Naive thymus-derived CD8-positive, alpha-beta T cell (primary cell): ENCODE measurements around the gene ADI1. TPM values are rescaled to one million over a fixed set of nuclear protein-coding genes. Genes with fewer than 3 reads are reported as not detected.
A peak's percentile ranks its signal among the peaks of the same experiment; 100 is the strongest.
"Not testable (repeated sequence)": the region's sequence is repeated elsewhere in the genome, so short reads cannot be mapped to it uniquely, and the experiment has no call there.

Source experiments
- ATAC-seq, 2 donors: fragments of 150-1000 bp; cut with Tn5 transposase in 1 of 2; sonication (Bioruptor Pico), chemical (Tn5 transposase) in 1 of 2; 1 replicate in 1 of 2; 2 replicates in 1 of 2; pipeline ENCODE4 v1.10.0; 2021; ENCODE audit warnings: mild to moderate bottlenecking in 2 of 2, moderate library complexity in 2 of 2
- POLR2A ChIA-PET: fragments of 350-600 bp; sonication (Branson Sonifier 250); formaldehyde crosslinking; loops from one replicate; lab custom pipeline; 2021; ENCODE audit warnings: antibody characterized with exemption; lab: Charles Lee
- DNase-seq, 10 donors: peaks; one replicate each; pipeline versions ENCODE4 v3.0.0 to v3.0.0-alpha.2; 2020 to 2022
- H3K27ac Mint-ChIP-seq, 10 donors: one replicate each; pipeline ENCODE4 v1.8.0; 2020 to 2022; ENCODE audit warnings: mild to moderate bottlenecking in 10 of 10, mixed read lengths in 10 of 10, moderate library complexity in 4 of 10, inconsistent platforms in 1 of 10
- H3K27me3 Mint-ChIP-seq, 5 donors: one replicate each; pipeline ENCODE4 v1.8.0; 2021 to 2022; ENCODE audit warnings: mixed read lengths in 5 of 5
- H3K36me3 Mint-ChIP-seq, 3 donors: one replicate each; pipeline ENCODE4 v1.8.0; 2020 to 2022; ENCODE audit warnings: mixed read lengths in 3 of 3, mild to moderate bottlenecking in 2 of 3, inconsistent platforms in 1 of 3
- H3K4me1 Mint-ChIP-seq, 4 donors: one replicate each; pipeline ENCODE4 v1.8.0; 2021 to 2022; ENCODE audit warnings: mixed read lengths in 4 of 4
- H3K4me3 Mint-ChIP-seq, 10 donors: one replicate each; pipeline ENCODE4 v1.8.0; 2020 to 2022; ENCODE audit warnings: mild to moderate bottlenecking in 10 of 10, mixed read lengths in 10 of 10, moderate library complexity in 6 of 10, inconsistent platforms in 1 of 10
- H3K9me3 Mint-ChIP-seq, 9 donors: one replicate each; pipeline ENCODE4 v1.8.0; 2020 to 2022; ENCODE audit warnings: mixed read lengths in 9 of 9, mild to moderate bottlenecking in 3 of 9, inconsistent platforms in 1 of 9, moderate library complexity in 1 of 9
- polyA plus RNA-seq, 3 donors: library from polyadenylated mRNA; unstranded; fragments of 300-500 nt; fragmentation: Illumina TruSeq; gene quantifications; one replicate each; pipeline ENCODE4 v1.2.3, GENCODE V29; 2021
- total RNA-seq, 8 experiments: library from RNA in 2 of 8; stranded (reverse) in 2 of 8; gene quantifications; one replicate each; pipeline ENCODE4 v1.2.3 and lab custom pipeline; 2021 to 2026

The ADI1 gene
- total and polyA plus RNA-seq, 5 experiments from 2014 or later, result 22.0 to 33.2 (median 28.5) TPM

GRCh38 chr2:3454005-3454404 is 65.3 kb downstream of the ADI1 start:
- H3K27me3 Mint-ChIP-seq, H3K4me3 Mint-ChIP-seq, H3K4me1 Mint-ChIP-seq, ATAC-seq, DNase-seq, POLR2A ChIA-PET, H3K9me3 Mint-ChIP-seq: not testable (repeated sequence)
- peak overlapping the region in 2 of 10 donors; percentile 36 to 65 for H3K27ac Mint-ChIP-seq
- peaks cover 0 to 69% (median 19%) of the 10 kb centered on the region in 3 donors for H3K36me3 Mint-ChIP-seq

GRCh38 chr2:3453190-3453999 is 65.9 kb downstream of the ADI1 start:
- Mint-ChIP-seq H3K27ac (peak overlapping the region in 3 of 10 donors; percentile 34 to 72 (median 65)), H3K36me3 (peaks cover 0 to 70% (median 19%) of the 10 kb centered on the region in 3 donors), H3K4me1 (peaks cover 0 to 5% (median 2%) of the 10 kb centered on the region in 4 donors), H3K9me3 (no peaks in the 10 kb centered on the region), H3K27me3 (no peaks in the 10 kb centered on the region), H3K4me3 (no peak overlapping the region)
- POLR2A ChIA-PET, result no interaction called here
- DNase-seq (no peak), ATAC-seq (no peak)

GRCh38 chr2:3451926-3452671 is 67.2 kb downstream of the ADI1 start:
- Mint-ChIP-seq H3K27me3 (no peaks in the 10 kb centered on the region), H3K4me1 (peaks cover 0 to 5% (median 2%) of the 10 kb centered on the region in 4 donors), H3K9me3 (no peaks in the 10 kb centered on the region), H3K4me3 (no peak overlapping the region), H3K27ac (no peak overlapping the region), H3K36me3 (peaks cover 0 to 74% (median 21%) of the 10 kb centered on the region in 3 donors)
- POLR2A ChIA-PET, result no interaction called here
- DNase-seq, result no peak
- ATAC-seq, result no peak

GRCh38 chr2:3451169-3451568 is 68.2 kb downstream of the ADI1 start:
- DNase-seq, result no peak
- H3K36me3 Mint-ChIP-seq, result peaks cover 0 to 78% (median 16%) of the 10 kb centered on the region in 3 donors
- ATAC-seq, result no peak
- no peak overlapping the region for H3K4me3 Mint-ChIP-seq
- peaks cover 0 to 5% (median 2%) of the 10 kb centered on the region in 4 donors for H3K4me1 Mint-ChIP-seq
- peak overlapping the region in 3 of 10 donors; percentile 15 to 76 (median 24) for H3K27ac Mint-ChIP-seq
- H3K27me3 Mint-ChIP-seq, result no peaks in the 10 kb centered on the region
- H3K9me3 Mint-ChIP-seq, result no peaks in the 10 kb centered on the region
- POLR2A ChIA-PET, result no interaction called here

GRCh38 chr2:3450385-3451010 is 68.8 kb downstream of the ADI1 start:
- POLR2A ChIA-PET, result no interaction called here
- H3K4me1 Mint-ChIP-seq, result peaks cover 0 to 5% (median 2%) of the 10 kb centered on the region in 4 donors
- no peak overlapping the region for H3K4me3 Mint-ChIP-seq
- peaks cover 0 to 78% (median 15%) of the 10 kb centered on the region in 3 donors for H3K36me3 Mint-ChIP-seq
- no peaks in the 10 kb centered on the region for H3K27me3 Mint-ChIP-seq
- DNase-seq, result no peak
- H3K9me3 Mint-ChIP-seq, result no peaks in the 10 kb centered on the region
- peak overlapping the region in 3 of 10 donors; percentile 19 to 60 (median 24) for H3K27ac Mint-ChIP-seq
- no peak for ATAC-seq

- Mint-ChIP-seq H3K9me3 (no peaks in the 10 kb centered on the region), H3K4me3 (no peak overlapping the region), H3K27me3 (no peaks in the 10 kb centered on the region), H3K36me3 (peaks cover 0 to 79% (median 13%) of the 10 kb centered on the region in 3 donors), H3K4me1 (peaks cover 0 to 5% (median 1%) of the 10 kb centered on the region in 4 donors), H3K27ac (peak overlapping the region in 1 of 10 donors; percentile 20)
- ATAC-seq (no peak), DNase-seq (no peak)
- POLR2A ChIA-PET, result no interaction called here
Measured at GRCh38 chr2:3449936-3450335, 69.4 kb downstream of the ADI1 start.

GRCh38 chr2:3449086-3449485 is 70.2 kb downstream of the ADI1 start:
- peaks cover 0 to 86% (median 17%) of the 10 kb centered on the region in 3 donors for H3K36me3 Mint-ChIP-seq
- DNase-seq (no peak), ATAC-seq (no peak)
- peaks cover 0 to 5% (median 1%) of the 10 kb centered on the region in 4 donors for H3K4me1 Mint-ChIP-seq
- no peaks in the 10 kb centered on the region for H3K9me3 Mint-ChIP-seq
- POLR2A ChIA-PET, result no interaction called here
- H3K27me3 Mint-ChIP-seq, result no peaks in the 10 kb centered on the region
- H3K4me3 Mint-ChIP-seq, result no peak overlapping the region
- peak overlapping the region in 2 of 10 donors; percentile 20 to 32 for H3K27ac Mint-ChIP-seq

GRCh38 chr2:3448441-3448911 is 70.9 kb downstream of the ADI1 start:
- ATAC-seq, H3K4me1 Mint-ChIP-seq, DNase-seq, H3K4me3 Mint-ChIP-seq, H3K27me3 Mint-ChIP-seq, H3K9me3 Mint-ChIP-seq, POLR2A ChIA-PET: not testable (repeated sequence)
- Mint-ChIP-seq H3K36me3 (peaks cover 0 to 87% (median 19%) of the 10 kb centered on the region in 3 donors), H3K27ac (peak overlapping the region in 2 of 10 donors; percentile 24 to 32)

- H3K27me3 Mint-ChIP-seq, result no peaks in the 10 kb centered on the region
- H3K9me3 Mint-ChIP-seq, result no peaks in the 10 kb centered on the region
- H3K27ac Mint-ChIP-seq, result no peak overlapping the region
- peaks cover 0 to 4% (median 1%) of the 10 kb centered on the region in 4 donors for H3K4me1 Mint-ChIP-seq
- no peak overlapping the region for H3K4me3 Mint-ChIP-seq
- ATAC-seq (no peak), DNase-seq (no peak)
- H3K36me3 Mint-ChIP-seq, result peaks cover 0 to 86% (median 17%) of the 10 kb centered on the region in 3 donors
- POLR2A ChIA-PET, result no interaction called here
Measured at GRCh38 chr2:3447789-3448317, 71.5 kb downstream of the ADI1 start.

Other genes starting within 250 kb of the ADI1 start
- gene EIPR1, start 141.7 kb downstream of the ADI1 start, total RNA-seq, result 10 to 100 TPM; 26.8 to 29.2 TPM
- gene EIPR1, start 141.7 kb downstream of the ADI1 start, polyA plus RNA-seq, result 10 to 100 TPM; 38.1 to 42.2 (median 41.3) TPM
- 100 to 1,000 TPM; 150 to 162 TPM for gene TRAPPC12, start 139.8 kb downstream of the ADI1 start, total RNA-seq
- gene TRAPPC12, start 139.8 kb downstream of the ADI1 start, polyA plus RNA-seq, result 10 to 100 TPM; 23.8 to 44.0 (median 34.0) TPM
- gene RNASEH1, start 38.8 kb upstream of the ADI1 start, total RNA-seq, result 10 to 100 TPM; 24.1 to 34.5 TPM
- gene RNASEH1, start 38.8 kb upstream of the ADI1 start, polyA plus RNA-seq, result 10 to 100 TPM; 35.4 to 47.0 (median 35.5) TPM
- 1,000 to 10,000 TPM; 1,560 to 1,585 TPM for gene RPS7, start 55.7 kb upstream of the ADI1 start, total RNA-seq
- gene RPS7, start 55.7 kb upstream of the ADI1 start, polyA plus RNA-seq, result 1,000 to 10,000 TPM; 1,167 to 1,584 (median 1,521) TPM
- gene COLEC11, start 75.6 kb upstream of the ADI1 start, total RNA-seq, result 1 to 10 TPM; 1.8 to 1.9 TPM
- not detected for gene COLEC11, start 75.6 kb upstream of the ADI1 start, polyA plus RNA-seq
- gene ALLC, start 138.7 kb upstream of the ADI1 start, total RNA-seq, result not detected
- gene ALLC, start 138.7 kb upstream of the ADI1 start, polyA plus RNA-seq, result not detected
- not detected for gene DCDC2C, start 184.0 kb upstream of the ADI1 start, total RNA-seq
- gene DCDC2C, start 184.0 kb upstream of the ADI1 start, polyA plus RNA-seq, result not detected